AG04450 (cell line): Measurements from ENCODE around the gene MSS51. TPM values are rescaled to one million over a fixed set of nuclear protein-coding genes. Genes with fewer than 3 reads are reported as not detected.
"Not testable (repeated sequence)": the region's sequence is repeated elsewhere in the genome, so short reads cannot be mapped to it uniquely, and the experiment has no call there.

Source experiments
- CTCF ChIA-PET: fragments of 300-600, 350-600 bp; formaldehyde crosslinking; extraction: SDS; loops from one replicate; lab custom pipeline; 2022; ENCODE audit warnings: antibody characterized with exemption, inconsistent platforms; lab: Charles Lee
- POLR2A ChIA-PET: fragments of 350-600 bp; formaldehyde crosslinking; extraction: SDS; loops from one replicate; lab custom pipeline; 2021; ENCODE audit warnings: antibody characterized with exemption, inconsistent platforms; lab: Yijun Ruan, JAX
- DNase-seq: peaks from one replicate; pipeline ENCODE4 v3.0.0-alpha.2; 2011; ENCODE audit warnings: low read depth, low spot score
- H3K27ac ChIP-seq: one replicate; pipeline ENCODE4 v1.5.1; 2012; ENCODE audit warnings: low read depth, low read length, control low read depth
- H3K27me3 ChIP-seq: one replicate; pipeline ENCODE4 v1.6.0; 2012; ENCODE audit warnings: low read length; ENCODE audit not compliant: control insufficient read depth, insufficient read depth
- H3K4me3 ChIP-seq: 2 replicates; pipeline ENCODE4 v1.5.1; 2011; ENCODE audit warnings: mild to moderate bottlenecking, low read depth, low read length, control low read depth
- H3K9me3 ChIP-seq: 2 replicates; pipeline ENCODE4 v1.5.1; 2012; ENCODE audit warnings: low read length; ENCODE audit not compliant: control insufficient read depth, insufficient read depth
- CTCF ChIP-seq: IDR thresholded peaks from 2 replicates; pipeline ENCODE4 v1.5.1; 2011; ENCODE audit warnings: low read depth, low read length, control low read depth, inconsistent platforms
- polyA plus RNA-seq: library from polyadenylated mRNA; depleted of rRNA; stranded (reverse); fragments of >200 nt; gene quantifications from 2 replicates; pipeline ENCODE4 v1.2.3, GENCODE V29; 2011

The MSS51 gene
- polyA plus RNA-seq, 1 experiment = 1.4 TPM

- ChIA-PET CTCF (no interaction called here), POLR2A (no interaction called here)
- Histone ChIP-seq H3K27ac (no peak overlapping the region), H3K4me3 (no peak overlapping the region), H3K27me3 (no peaks in the 10 kb centered on the region), H3K9me3 (no peaks in the 10 kb centered on the region)
- DNase-seq = no peak
- no peak for TF ChIP-seq CTCF
These were observed 27.8 kb downstream of the MSS51 start for GRCh38 chr10:73405556-73405955.

DNA sequence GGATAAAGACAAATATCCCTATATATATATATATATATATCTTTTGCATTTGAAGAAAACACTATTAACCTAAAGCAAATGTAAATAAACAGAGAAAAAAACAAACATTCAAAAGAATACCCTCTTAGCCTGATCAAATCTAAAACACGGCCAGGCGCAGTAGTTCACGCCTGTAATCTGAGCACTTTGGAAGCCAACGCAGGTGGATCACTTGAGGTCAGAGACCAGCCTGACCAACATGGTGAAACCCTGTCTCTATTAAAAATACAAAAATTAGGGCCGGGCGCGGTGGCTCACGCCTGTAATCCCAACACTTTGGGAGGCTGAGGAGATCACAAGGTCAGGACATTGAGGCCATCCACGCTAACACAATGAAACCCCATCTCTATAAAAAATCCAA, 28.7 kb downstream of the MSS51 start:
- no peak for TF ChIP-seq CTCF
- CTCF ChIA-PET = no interaction called here
- POLR2A ChIA-PET = no interaction called here
- Histone ChIP-seq H3K9me3 (no peaks in the 10 kb centered on the region), H3K4me3 (no peak overlapping the region), H3K27me3 (no peaks in the 10 kb centered on the region), H3K27ac (no peak overlapping the region)
- no peak for DNase-seq

GRCh38 chr10:73401636-73402035, 31.7 kb downstream of the MSS51 start:
- H3K27ac ChIP-seq = no peak overlapping the region
- POLR2A ChIA-PET = no interaction called here
- CTCF ChIA-PET = interaction anchor here (0.5 kb wide), 1 partner anchor 25 kb away, joined by 4 read pairs; no protein-coding TSS in a partner anchor

DNA sequence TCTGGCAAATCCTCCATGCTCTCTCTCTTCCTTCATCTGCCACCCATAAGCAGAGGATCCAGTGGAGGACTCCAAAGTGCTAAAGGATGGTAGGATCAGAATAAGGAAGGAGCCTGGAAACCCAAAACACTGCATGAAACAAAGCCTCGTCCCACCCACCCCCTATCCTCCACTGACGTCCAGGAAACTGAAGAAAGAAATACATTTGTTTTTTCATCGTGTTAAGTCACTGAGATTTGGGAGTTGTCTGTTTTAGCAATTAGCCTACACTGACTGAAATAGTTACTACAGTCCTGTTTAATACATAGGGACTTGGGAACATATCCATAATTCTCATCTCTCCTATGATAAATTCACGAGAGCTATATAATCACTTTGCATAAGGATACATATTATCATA, 34.3 kb downstream of the MSS51 start:
- no peaks in the 10 kb centered on the region for H3K27me3 ChIP-seq
- no peak for DNase-seq
- H3K9me3 ChIP-seq = no peaks in the 10 kb centered on the region
- no peak overlapping the region for H3K27ac ChIP-seq
- CTCF ChIA-PET = no interaction called here
- H3K4me3 ChIP-seq = no peak overlapping the region
- POLR2A ChIA-PET = no interaction called here
- TF ChIP-seq CTCF = no peak

More at GRCh38 chr10:73401636-73402035, 31.7 kb downstream of the MSS51 start:
- DNase-seq = no peak
- TF ChIP-seq CTCF = no peak
- H3K4me3 ChIP-seq = no peak overlapping the region
- H3K27me3 ChIP-seq = no peaks in the 10 kb centered on the region
- no peaks in the 10 kb centered on the region for H3K9me3 ChIP-seq

- TF ChIP-seq CTCF = peak; percentile 28; the same call in 1 of the 2 replicates
- Histone ChIP-seq H3K27me3 (no peaks in the 10 kb centered on the region), H3K27ac (no peak overlapping the region), H3K4me3 (no peak overlapping the region), H3K9me3 (no peaks in the 10 kb centered on the region)
- DNase-seq = no peak
- CTCF ChIA-PET = no interaction called here
- POLR2A ChIA-PET = no interaction called here
These were observed 35.3 kb downstream of the MSS51 start for GRCh38 chr10:73398024-73398423.

DNA sequence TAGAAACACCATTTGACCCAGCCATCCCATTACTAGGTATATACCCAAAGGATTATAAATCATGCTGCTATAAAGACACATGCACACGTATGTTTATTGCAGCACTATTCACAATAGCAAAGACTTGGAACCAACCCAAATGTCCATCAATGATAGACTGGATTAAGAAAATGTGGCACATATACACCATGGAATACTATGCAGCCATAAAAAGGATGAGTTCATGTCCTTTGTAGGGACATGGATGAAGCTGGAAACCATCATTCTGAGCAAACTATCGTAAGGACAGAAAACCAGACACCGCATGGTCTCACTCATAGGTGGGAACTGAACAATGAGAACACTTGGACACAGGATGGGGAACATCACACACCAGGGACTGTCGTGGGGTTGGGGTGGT, 39.0 kb downstream of the MSS51 start:
- CTCF ChIA-PET, H3K9me3 ChIP-seq, DNase-seq: not testable (repeated sequence)

More for the DNA sequence above, 39.0 kb downstream of the MSS51 start:
- H3K27me3 ChIP-seq, POLR2A ChIA-PET, H3K27ac ChIP-seq, H3K4me3 ChIP-seq: not testable (repeated sequence)
